Renal cortex interstitium (tissue), 3 donors: Measurements from ENCODE around the gene FAM209A. TPM values are rescaled to one million over a fixed set of nuclear protein-coding genes. Genes with fewer than 3 reads are reported as not detected.

Experiments used
- polyA plus RNA-seq, 3 donors: library from polyadenylated mRNA; unstranded; fragments of 120-200 nt; gene quantifications; one replicate each; pipeline ENCODE4 v1.2.1, GENCODE V29; 2013; ENCODE audit not compliant: insufficient read length in 3 of 3

The FAM209A gene
- polyA plus RNA-seq, 3 donors, result 0.32 TPM; not detected in 2

Other genes with a start within 250 kb of the FAM209A start
- gene FAM210B, start 165.8 kb upstream of the FAM209A start, polyA plus RNA-seq, result 10 to 100 TPM; 35.2 to 45.0 (median 39.5) TPM
- 10 to 100 TPM; 13.5 to 20.0 (median 19.5) TPM for gene AURKA, start 132.5 kb upstream of the FAM209A start, polyA plus RNA-seq
- 10 to 100 TPM; 42.8 to 49.7 (median 43.6) TPM for gene CSTF1, start 132.1 kb upstream of the FAM209A start, polyA plus RNA-seq
- gene CASS4, start 112.5 kb upstream of the FAM209A start, polyA plus RNA-seq, result 1 to 10 TPM; 2.9 to 3.3 (median 3.1) TPM
- 100 to 1,000 TPM; 122 to 127 (median 127) TPM for gene RTF2, start 56.1 kb upstream of the FAM209A start, polyA plus RNA-seq
- gene FAM209B, start 8.5 kb downstream of the FAM209A start, polyA plus RNA-seq, result under 1 TPM; 0.29 to 0.37 (median 0.37) TPM
- 1 to 10 TPM in 1 of 3 donors, under 1 TPM in 2; 0.65 to 1.4 (median 0.83) TPM for gene TFAP2C, start 104.6 kb downstream of the FAM209A start, polyA plus RNA-seq